ENCODE data around the gene TYK2. TPM values are rescaled to one million over a fixed set of nuclear protein-coding genes. Genes with fewer than 3 reads are reported as not detected.

The TYK2 gene
- total and polyA plus RNA-seq, 2 of the 4 experiments (the other 2 are of a cell fraction) = 40.9 to 97.9 TPM

DNA sequence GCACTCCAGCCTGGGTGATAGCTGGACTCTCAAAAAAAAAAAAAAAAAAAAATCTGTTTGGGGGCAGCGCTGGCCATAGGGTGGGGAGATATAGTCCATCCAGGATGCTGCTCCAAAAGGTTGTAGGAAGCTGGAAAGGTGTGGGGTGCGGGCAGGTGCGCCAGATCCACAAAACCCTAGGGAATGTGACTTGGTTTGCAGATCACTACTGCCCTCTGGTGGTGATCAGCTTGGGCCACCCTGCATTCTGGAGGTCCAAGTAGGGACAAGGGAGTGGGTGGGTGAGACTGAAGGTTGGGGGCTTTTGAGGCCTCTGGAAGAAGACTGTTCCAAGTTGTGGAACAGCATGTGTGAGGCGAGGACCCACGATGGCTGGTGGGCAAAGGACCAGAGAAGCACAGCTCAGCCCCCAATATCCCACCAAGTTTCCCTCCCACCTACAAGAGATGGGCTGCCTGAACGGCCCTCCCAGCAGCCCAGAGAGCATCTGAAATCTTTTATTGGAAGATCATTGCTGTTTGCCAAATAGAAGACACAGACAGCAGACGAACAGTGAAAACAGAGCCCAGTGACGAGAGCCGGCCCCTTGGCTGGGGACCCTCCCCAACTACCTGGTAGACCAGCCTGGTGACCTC is 10.4 kb upstream of the TYK2 start:
- Histone ChIP-seq H3K9ac (ENCODE audit: low read depth, low read length) (no peak overlapping the region), H3K27ac (ENCODE audit: insufficient read depth, low read length) (no peak overlapping the region), H3K9me1 (ENCODE audit: insufficient read depth, low read length) (no peaks in the 10 kb centered on the region), H3K14ac (replicated peaks; ENCODE audit: low read depth, low read length) (no peak overlapping the region), H3K79me1 (ENCODE audit: low read depth in 1 of 2, low read length in 2 of 2) (peaks cover under 1 to 3% of the 10 kb centered on the region in 2 experiments; a peak in 1 of 4 replicates), H3K4ac (ENCODE audit: low read depth, low read length) (no peak overlapping the region), H3K56ac (ENCODE audit: extremely low read depth, insufficient read depth, low read length) (no peak overlapping the region), H4K5ac (ENCODE audit: low read depth, low read length) (no peak overlapping the region), H2BK20ac (ENCODE audit: low read depth, low read length) (no peak overlapping the region), H2AK9ac (replicated peaks; ENCODE audit: low read depth, low read length, poor library complexity) (peak overlapping the region; percentile 63), H2AK5ac (ENCODE audit: low read depth, low read length) (no peak overlapping the region), H4K91ac (ENCODE audit: insufficient read depth, low read depth, low read length) (no peak overlapping the region), H3K4me3 (ENCODE audit: insufficient read depth, low read depth, low read length) (no peak overlapping the region), H3K4me2 (ENCODE audit: low read depth, low read length) (no peak overlapping the region), H4K8ac (ENCODE audit: low read depth in 2 of 2, low read length in 2 of 2) (no peak overlapping the region), H3K9me3 (ENCODE audit: control insufficient read depth, insufficient read depth, low read length) (no peaks in the 10 kb centered on the region), H2BK5ac (ENCODE audit: low read depth, low read length, poor library complexity, severe bottlenecking) (no peak overlapping the region), H3K36me3 (ENCODE audit: control insufficient read depth, insufficient read depth, low read length) (peaks cover 35% of the 10 kb centered on the region), H3K18ac (ENCODE audit: low read depth, low read length) (no peak overlapping the region), H2BK120ac (ENCODE audit: low read depth, low read length) (no peak overlapping the region), H2AFZ (replicated peaks; ENCODE audit: low read length, poor library complexity) (no peak overlapping the region), H4K20me1 (ENCODE audit: insufficient read depth, low read length) (peaks cover 18% of the 10 kb centered on the region), H3K27me3 (ENCODE audit: control insufficient read depth, insufficient read depth, low read length) (no peaks in the 10 kb centered on the region), H3K23ac (ENCODE audit: low read depth, low read length) (no peak overlapping the region), H2BK15ac (ENCODE audit: low read depth, low read length) (no peak overlapping the region), H3K4me1 (ENCODE audit: control insufficient read depth, insufficient read depth, low read length) (no peaks in the 10 kb centered on the region)
- TF ChIP-seq RAD21 (IDR thresholded peaks at IDR 0.05; ENCODE audit: low read length) (peak; percentile 61), SMC3 (IDR thresholded peaks at IDR 0.05; ENCODE audit: low read depth, low read length) (peak; percentile 67)
- TF ChIP-seq, protein P1, sequence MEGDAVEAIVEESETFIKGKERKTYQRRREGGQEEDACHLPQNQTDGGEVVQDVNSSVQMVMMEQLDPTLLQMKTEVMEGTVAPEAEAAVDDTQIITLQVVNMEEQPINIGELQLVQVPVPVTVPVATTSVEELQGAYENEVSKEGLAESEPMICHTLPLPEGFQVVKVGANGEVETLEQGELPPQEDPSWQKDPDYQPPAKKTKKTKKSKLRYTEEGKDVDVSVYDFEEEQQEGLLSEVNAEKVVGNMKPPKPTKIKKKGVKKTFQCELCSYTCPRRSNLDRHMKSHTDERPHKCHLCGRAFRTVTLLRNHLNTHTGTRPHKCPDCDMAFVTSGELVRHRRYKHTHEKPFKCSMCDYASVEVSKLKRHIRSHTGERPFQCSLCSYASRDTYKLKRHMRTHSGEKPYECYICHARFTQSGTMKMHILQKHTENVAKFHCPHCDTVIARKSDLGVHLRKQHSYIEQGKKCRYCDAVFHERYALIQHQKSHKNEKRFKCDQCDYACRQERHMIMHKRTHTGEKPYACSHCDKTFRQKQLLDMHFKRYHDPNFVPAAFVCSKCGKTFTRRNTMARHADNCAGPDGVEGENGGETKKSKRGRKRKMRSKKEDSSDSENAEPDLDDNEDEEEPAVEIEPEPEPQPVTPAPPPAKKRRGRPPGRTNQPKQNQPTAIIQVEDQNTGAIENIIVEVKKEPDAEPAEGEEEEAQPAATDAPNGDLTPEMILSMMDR (conservative IDR thresholded peaks at IDR 0.05; ENCODE audit: low read depth, low read length) = peak; percentile 79
- TF ChIP-seq, protein P2, sequence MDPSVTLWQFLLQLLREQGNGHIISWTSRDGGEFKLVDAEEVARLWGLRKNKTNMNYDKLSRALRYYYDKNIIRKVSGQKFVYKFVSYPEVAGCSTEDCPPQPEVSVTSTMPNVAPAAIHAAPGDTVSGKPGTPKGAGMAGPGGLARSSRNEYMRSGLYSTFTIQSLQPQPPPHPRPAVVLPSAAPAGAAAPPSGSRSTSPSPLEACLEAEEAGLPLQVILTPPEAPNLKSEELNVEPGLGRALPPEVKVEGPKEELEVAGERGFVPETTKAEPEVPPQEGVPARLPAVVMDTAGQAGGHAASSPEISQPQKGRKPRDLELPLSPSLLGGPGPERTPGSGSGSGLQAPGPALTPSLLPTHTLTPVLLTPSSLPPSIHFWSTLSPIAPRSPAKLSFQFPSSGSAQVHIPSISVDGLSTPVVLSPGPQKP (IDR thresholded peaks at IDR 0.05; ENCODE audit: borderline replicate concordance, low read depth, low read length) = no peak
- intact Hi-C loops (cut with micrococcal nuclease) = no loop called here
- in situ Hi-C loops (cut with MboI; ENCODE audit: low sequenced_read_pairs) = no loop called here
- ATAC-seq (ENCODE audit: low read depth) = peak; percentile 71
- 17% methylated on average over 3 of the region's 9 CpGs; no CpG with 5 or more reads in 1 of the 2 experiments for WGBS, 2 experiments (ENCODE audit: extremely low coverage in 2 of 2, insufficient read length in 1 of 2)
- ChIA-PET POLR2A (ENCODE audit: unreplicated experiment) (no interaction called here), CTCF (interaction anchor here (0.6 to 1.0 kb wide), 7 partner anchors 10 to 132 kb away, joined by 3 to 6 read pairs (median 4); partner anchors contain the start of gene TYK2)
- dilution Hi-C loops (cut with HindIII; ENCODE audit: low sequenced_read_pairs, unreplicated experiment) = no loop called here
- BruUV-seq (replicated peaks) = no TSS peak
- DNase-seq = peak; percentile 71

Measured in IMR-90 (cell line).